DND-41 (cell line): ENCODE results near the gene SOCS3.

Experiments
- ATAC-seq: fragments of 200-7000 bp; cut with Tn5 transposase; 3 replicates; pipeline ENCODE4 v1.9.1; 2021; ENCODE audit warnings: low read depth; ENCODE audit not compliant: insufficient read depth
- DNase-seq: peaks from one replicate; pipeline ENCODE4 v3.0.0-alpha.2; 2020
- H2AFZ ChIP-seq: 2 replicates; pipeline ENCODE4 v1.6.0; 2012; ENCODE audit warnings: low read depth, low read length
- H3K27ac ChIP-seq: 2 replicates; pipeline ENCODE4 v1.5.1; 2012; ENCODE audit warnings: low read length, inconsistent platforms
- H3K27me3 ChIP-seq: fragments of 200-600 bp; sonication (generic); 2 replicates; pipeline ENCODE4 v1.6.0; 2012; ENCODE audit warnings: low read length, mild to moderate bottlenecking, inconsistent platforms; ENCODE audit not compliant: insufficient read depth, poor library complexity
- H3K36me3 ChIP-seq: 2 replicates; pipeline ENCODE4 v1.5.1; 2012; ENCODE audit warnings: low read length, inconsistent platforms; ENCODE audit not compliant: insufficient read depth
- H3K4me1 ChIP-seq: 2 replicates; pipeline ENCODE4 v1.5.1; 2012; ENCODE audit warnings: mild to moderate bottlenecking, low read length; ENCODE audit not compliant: insufficient read depth
- H3K4me2 ChIP-seq: 2 replicates; pipeline ENCODE4 v1.6.0; 2012; ENCODE audit warnings: mild to moderate bottlenecking, moderate library complexity, low read length, inconsistent platforms; ENCODE audit not compliant: insufficient read depth
- H3K4me3 ChIP-seq, 2 experiments: fragments of 200-600 bp in 1 of 2; shearing (Covaris generic) in 1 of 2; 2 replicates each; pipeline ENCODE4 v1.5.1; 2012 to 2016; ENCODE audit warnings: inconsistent platforms in 2 of 2, low read length in 2 of 2, mild to moderate bottlenecking in 2 of 2, low read depth in 1 of 2, moderate library complexity in 1 of 2
- H3K79me2 ChIP-seq: 2 replicates; pipeline ENCODE4 v1.6.0; 2012; ENCODE audit warnings: low read length, inconsistent platforms; ENCODE audit not compliant: insufficient read depth
- H3K9ac ChIP-seq: 2 replicates; pipeline ENCODE4 v1.6.0; 2012; ENCODE audit warnings: low read depth, mild to moderate bottlenecking, inconsistent platforms, low read length, moderate library complexity
- H3K9me3 ChIP-seq: 2 replicates; pipeline ENCODE4 v1.5.1; 2012; ENCODE audit warnings: low read length, moderate library complexity, mild to moderate bottlenecking, inconsistent platforms; ENCODE audit not compliant: insufficient read depth, severe bottlenecking
- H4K20me1 ChIP-seq: 2 replicates; pipeline ENCODE4 v1.6.0; 2012; ENCODE audit warnings: low read length; ENCODE audit not compliant: insufficient read depth
- CTCF ChIP-seq: IDR thresholded peaks from 2 replicates; pipeline ENCODE4 v1.5.1; 2012; ENCODE audit warnings: borderline replicate concordance, low read length, moderate library complexity, mild to moderate bottlenecking; ENCODE audit not compliant: poor library complexity, severe bottlenecking; ENCODE audit errors: extremely low read depth
- EZH2 ChIP-seq: IDR thresholded peaks from 3 replicates; pipeline ENCODE4 v1.6.1; 2012; ENCODE audit warnings: borderline replicate concordance, low read depth, mild to moderate bottlenecking, moderate library complexity, low read length, inconsistent platforms; ENCODE audit not compliant: severe bottlenecking

SOCS3 gene

GRCh38 chr17:78379131-78379491 is 19.2 kb upstream of the SOCS3 start:
- Histone ChIP-seq H3K4me1 (peaks cover 44% of the 10 kb centered on the region), H2AFZ (peak overlapping the region; percentile 99), H3K27me3 (no peaks in the 10 kb centered on the region), H3K9me3 (no peaks in the 10 kb centered on the region), H3K36me3 (peaks cover 18% of the 10 kb centered on the region), H3K4me2 (peak overlapping the region; percentile 95), H3K9ac (peak overlapping the region; percentile 69), H3K4me3 (peak overlapping the region; percentile 60 to 89), H4K20me1 (peaks cover 33% of the 10 kb centered on the region), H3K27ac (peak overlapping the region; percentile 70), H3K79me2 (peaks cover 55% of the 10 kb centered on the region)
- DNase-seq (no peak), ATAC-seq (peak; percentile 37; the same call in 2 of the 3 replicates)
- no peak for TF ChIP-seq EZH2
- TF ChIP-seq CTCF: no peak

GRCh38 chr17:78378225-78379130 is 18.6 kb upstream of the SOCS3 start, which contains the start of gene PGS1:
PGS1 (plus strand) TSS chr17:78378649; CDS start chr17:78378666, 17 bp downstream.
- ATAC-seq (peak; percentile 87), DNase-seq (peak; percentile 82)
- peak; percentile 3 for TF ChIP-seq CTCF
- TF ChIP-seq EZH2: no peak
- H3K9me3 ChIP-seq: no peaks in the 10 kb centered on the region
- peak within 1 kb of the TSS; percentile 99 for H2AFZ ChIP-seq
- H3K4me2 ChIP-seq: peak within 1 kb of the TSS; percentile 95
- peak within 1 kb of the TSS; percentile 60 to 89 for H3K4me3 ChIP-seq
- H3K9ac ChIP-seq: peak within 1 kb of the TSS; percentile 69
- H3K36me3 ChIP-seq: peaks cover 16% of the 10 kb centered on the region
- no peaks in the 10 kb centered on the region for H3K27me3 ChIP-seq
- H3K4me1 ChIP-seq: peaks cover 39% of the 10 kb centered on the region
- peak within 1 kb of the TSS; percentile 70 for H3K27ac ChIP-seq
- peaks cover 48% of the 10 kb centered on the region for H3K79me2 ChIP-seq
- peaks cover 26% of the 10 kb centered on the region for H4K20me1 ChIP-seq

- H2AFZ ChIP-seq: peak overlapping the region; percentile 99
- peaks cover 39% of the 10 kb centered on the region for H3K4me1 ChIP-seq
- no peaks in the 10 kb centered on the region for H3K9me3 ChIP-seq
- no peaks in the 10 kb centered on the region for H3K27me3 ChIP-seq
- DNase-seq (no peak), ATAC-seq (no peak)
- peak overlapping the region; percentile 64 for H3K27ac ChIP-seq
- H3K36me3 ChIP-seq: peaks cover 16% of the 10 kb centered on the region
- TF ChIP-seq EZH2: no peak
- no peak for TF ChIP-seq CTCF
- H3K4me2 ChIP-seq: peak overlapping the region; percentile 95
- H3K79me2 ChIP-seq: peaks cover 42% of the 10 kb centered on the region
- H3K9ac ChIP-seq: peak overlapping the region; percentile 69
- peak overlapping the region in 1 of 2 experiments; percentile 89; a peak in 2 of 4 replicates for H3K4me3 ChIP-seq
- peaks cover 22% of the 10 kb centered on the region for H4K20me1 ChIP-seq
Observed at GRCh38 chr17:78377858-78378224, 18.0 kb upstream of the SOCS3 start.
